Measurements from ENCODE around the gene UBR3.
"Not testable (repeated sequence)": the region's sequence is repeated elsewhere in the genome, so short reads cannot be mapped to it uniquely, and the experiment has no call there.

UBR3 gene

GRCh38 chr2:169818241-169818640, 9.0 kb upstream of the UBR3 start:
- no peak overlapping the region for H3K27ac ChIP-seq
- peaks cover 41% of the 10 kb centered on the region for H3K36me3 ChIP-seq
- no peak for TF ChIP-seq CTCF (IDR thresholded peaks at IDR 0.05)
- H3K4me3 ChIP-seq (ENCODE audit: low read depth in 1 of 2, low read length in 1 of 2) = no peak overlapping the region
- H3K27me3 ChIP-seq = no peaks in the 10 kb centered on the region
- H3K4me1 ChIP-seq (ENCODE audit: control insufficient read depth in 1 of 2, insufficient read depth in 1 of 2, low read depth in 1 of 2, low read length in 1 of 2) = no peaks in the 10 kb centered on the region
- no peaks in the 10 kb centered on the region for H3K9me3 ChIP-seq

DNA sequence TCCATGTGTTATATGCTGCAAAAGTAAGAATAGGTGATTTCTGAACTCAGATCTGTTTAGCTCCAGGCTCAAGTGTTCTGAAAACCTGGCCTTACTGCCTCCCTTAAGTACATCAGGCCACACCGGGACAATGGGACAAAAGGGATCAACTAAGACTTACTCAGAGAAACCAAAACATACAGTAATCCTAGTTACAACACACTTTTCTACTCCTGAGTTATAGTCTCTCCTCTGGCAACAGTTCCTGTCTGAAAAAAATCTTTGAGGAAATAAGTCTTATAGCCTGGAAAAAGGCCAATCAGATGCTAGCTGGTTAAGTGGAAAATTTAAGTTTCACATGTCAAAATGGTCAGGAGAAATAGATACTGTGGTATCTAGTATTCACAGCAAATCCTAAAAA, 8.1 kb upstream of the UBR3 start:
- peaks cover 34% of the 10 kb centered on the region for H3K36me3 ChIP-seq
- H3K4me3 ChIP-seq (ENCODE audit: low read depth in 1 of 2, low read length in 1 of 2) = no peak overlapping the region
- no peaks in the 10 kb centered on the region for H3K27me3 ChIP-seq
- TF ChIP-seq CTCF (IDR thresholded peaks at IDR 0.05) = no peak
- peaks cover 5 to 6% of the 10 kb centered on the region in 2 experiments for H3K4me1 ChIP-seq (ENCODE audit: control insufficient read depth in 1 of 2, insufficient read depth in 1 of 2, low read depth in 1 of 2, low read length in 1 of 2)
- no peaks in the 10 kb centered on the region for H3K9me3 ChIP-seq
- no peak overlapping the region for H3K27ac ChIP-seq

DNA sequence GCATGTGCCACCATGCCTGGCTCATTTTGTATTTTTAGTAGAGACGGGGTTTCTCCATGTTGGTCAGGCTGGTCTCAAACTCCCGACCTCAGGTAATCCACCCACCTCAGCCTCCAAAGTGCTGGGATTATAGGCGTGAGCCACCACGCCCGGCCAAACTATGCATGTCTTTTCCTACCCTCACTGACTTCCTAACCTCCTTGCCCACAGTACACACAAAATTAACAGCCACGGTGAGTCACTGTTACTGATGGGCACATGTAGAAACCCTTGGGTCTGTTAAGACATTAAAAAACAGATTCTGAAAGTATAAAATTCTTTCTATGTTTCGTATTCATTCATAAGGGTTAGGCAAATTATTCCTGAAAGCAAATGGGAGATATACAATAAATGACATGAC, 7.2 kb upstream of the UBR3 start:
- not testable (repeated sequence) for H3K27ac ChIP-seq; H3K27me3 ChIP-seq; H3K9me3 ChIP-seq; H3K4me3 ChIP-seq (ENCODE audit: low read depth in 1 of 2, low read length in 1 of 2)
- H3K36me3 ChIP-seq = peaks cover 30% of the 10 kb centered on the region
- H3K4me1 ChIP-seq (ENCODE audit: control insufficient read depth in 1 of 2, insufficient read depth in 1 of 2, low read depth in 1 of 2, low read length in 1 of 2) = peaks cover 12 to 14% of the 10 kb centered on the region in 2 experiments

- H3K4me1 ChIP-seq (ENCODE audit: control insufficient read depth in 1 of 2, insufficient read depth in 1 of 2, low read depth in 1 of 2, low read length in 1 of 2) = peaks cover 17 to 19% of the 10 kb centered on the region in 2 experiments
- no peak for TF ChIP-seq CTCF (IDR thresholded peaks at IDR 0.05)
- H3K9me3 ChIP-seq = no peaks in the 10 kb centered on the region
- no peak overlapping the region for H3K4me3 ChIP-seq (ENCODE audit: low read depth in 1 of 2, low read length in 1 of 2)
- H3K27ac ChIP-seq = no peak overlapping the region
- no peaks in the 10 kb centered on the region for H3K27me3 ChIP-seq
- peaks cover 21% of the 10 kb centered on the region for H3K36me3 ChIP-seq
These were observed 5.2 kb upstream of the UBR3 start for GRCh38 chr2:169822036-169822435.

- Histone ChIP-seq H3K4me1 (ENCODE audit: control insufficient read depth in 1 of 2, insufficient read depth in 1 of 2, low read depth in 1 of 2, low read length in 1 of 2) (peaks cover 20% of the 10 kb centered on the region in 2 experiments), H3K27me3 (no peaks in the 10 kb centered on the region), H3K4me3 (ENCODE audit: low read depth in 1 of 2, low read length in 1 of 2) (no peak overlapping the region), H3K9me3 (no peaks in the 10 kb centered on the region), H3K36me3 (peaks cover 17% of the 10 kb centered on the region), H3K27ac (no peak overlapping the region)
- TF ChIP-seq CTCF (IDR thresholded peaks at IDR 0.05) = no peak
These were observed 4.4 kb upstream of the UBR3 start for GRCh38 chr2:169822785-169823392.

DNA sequence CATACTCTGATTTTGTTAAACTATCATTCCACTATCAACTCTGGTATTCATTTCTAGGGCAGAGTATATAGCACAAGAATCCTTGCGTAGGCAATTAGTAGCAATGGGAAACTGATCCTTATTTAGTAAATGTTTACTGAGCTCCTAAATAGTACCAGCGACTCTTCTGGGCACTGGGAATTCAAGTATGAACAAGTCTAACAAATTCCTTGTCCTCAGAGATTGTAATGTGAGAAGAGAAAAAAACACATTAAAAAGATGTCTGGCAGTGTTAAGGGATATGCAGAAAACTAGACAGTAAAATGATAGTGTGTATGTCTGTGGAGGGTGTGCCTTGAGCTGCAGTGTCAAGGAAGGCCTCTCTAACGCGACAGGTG, 3.3 kb upstream of the UBR3 start:
- Histone ChIP-seq H3K4me1 (ENCODE audit: control insufficient read depth in 1 of 2, insufficient read depth in 1 of 2, low read depth in 1 of 2, low read length in 1 of 2) (peaks cover 25 to 29% of the 10 kb centered on the region in 2 experiments), H3K9me3 (no peaks in the 10 kb centered on the region), H3K4me3 (ENCODE audit: low read depth in 1 of 2, low read length in 1 of 2) (peak overlapping the region; percentile 70 to 88), H3K27me3 (no peaks in the 10 kb centered on the region), H3K27ac (peak overlapping the region; percentile 64), H3K36me3 (peaks cover 8% of the 10 kb centered on the region)
- no peak for TF ChIP-seq CTCF (IDR thresholded peaks at IDR 0.05)

Measured in neutrophil (primary cell).